ENCODE results near the gene AHCTF1. TPM values are rescaled to one million over a fixed set of nuclear protein-coding genes. Genes with fewer than 3 reads are reported as not detected.

The AHCTF1 gene
- total and polyA plus RNA-seq, 8 donors: 5.9 to 49.0 (median 24.5) TPM

- 84 to 96% (median 93%) methylated on average over 6 of the region's 6 CpGs for WGBS, 5 donors
- no peak for DNase-seq
- intact Hi-C loops (cut with DNase I; ENCODE audit: low total_unique reads): no loop called here
- Histone ChIP-seq H3K27me3 (no peaks in the 10 kb centered on the region), H3K27ac (peak overlapping the region in 4 of 5 donors; percentile 59 to 70 (median 62)), H3K36me3 (no peaks in the 10 kb centered on the region), H3K9me3 (no peaks in the 10 kb centered on the region), H3K4me1 (no peaks in the 10 kb centered on the region), H3K4me3 (no peak overlapping the region)
- no peak for TF ChIP-seq POLR2A (IDR thresholded peaks at IDR 0.05)
- no peak for TF ChIP-seq CTCF (IDR thresholded peaks at IDR 0.05)
- TF ChIP-seq POLR2AphosphoS5 (IDR thresholded peaks at IDR 0.05): no peak
- no peak for TF ChIP-seq EP300 (IDR thresholded peaks at IDR 0.05)
Measured at GRCh38 chr1:246946366-246946765, 14.6 kb upstream of the AHCTF1 start.

- no peak overlapping the region for H3K27ac ChIP-seq
- 86 to 94% (median 89%) methylated on average over 1 of the region's 1 CpG for WGBS, 5 donors
- intact Hi-C loops (cut with DNase I; ENCODE audit: low total_unique reads): no loop called here
Measured at GRCh38 chr1:246934765-246935164, 3.0 kb upstream of the AHCTF1 start.

GRCh38 chr1:246933893-246934292 is 2.1 kb upstream of the AHCTF1 start:
- no peak for TF ChIP-seq EP300 (IDR thresholded peaks at IDR 0.05)
- no peak for TF ChIP-seq POLR2A (IDR thresholded peaks at IDR 0.05)
- TF ChIP-seq POLR2AphosphoS5 (IDR thresholded peaks at IDR 0.05): no peak
- TF ChIP-seq CTCF (IDR thresholded peaks at IDR 0.05): no peak
- no peaks in the 10 kb centered on the region for H3K27me3 ChIP-seq
- intact Hi-C loops (cut with DNase I; ENCODE audit: low total_unique reads): no loop called here
- H3K36me3 ChIP-seq: peaks cover 0 to 5% (median 2%) of the 10 kb centered on the region in 4 donors
- H3K4me1 ChIP-seq: peaks cover 14 to 26% (median 21%) of the 10 kb centered on the region in 4 donors
- no peak for DNase-seq
- H3K9me3 ChIP-seq: no peaks in the 10 kb centered on the region
- 71 to 86% (median 75%) methylated on average over 2 of the region's 2 CpGs for WGBS, 5 donors
- no peak overlapping the region for H3K27ac ChIP-seq
- no peak overlapping the region for H3K4me3 ChIP-seq

More at GRCh38 chr1:246934765-246935164, 3.0 kb upstream of the AHCTF1 start:
- Histone ChIP-seq H3K4me3 (no peak overlapping the region), H3K36me3 (no peaks in the 10 kb centered on the region), H3K4me1 (peaks cover 8 to 18% (median 12%) of the 10 kb centered on the region in 4 donors), H3K9me3 (no peaks in the 10 kb centered on the region), H3K27me3 (no peaks in the 10 kb centered on the region)
- no peak for DNase-seq
- TF ChIP-seq POLR2A (IDR thresholded peaks at IDR 0.05) (no peak), EP300 (IDR thresholded peaks at IDR 0.05) (no peak), CTCF (IDR thresholded peaks at IDR 0.05) (no peak), POLR2AphosphoS5 (IDR thresholded peaks at IDR 0.05) (no peak)

DNA sequence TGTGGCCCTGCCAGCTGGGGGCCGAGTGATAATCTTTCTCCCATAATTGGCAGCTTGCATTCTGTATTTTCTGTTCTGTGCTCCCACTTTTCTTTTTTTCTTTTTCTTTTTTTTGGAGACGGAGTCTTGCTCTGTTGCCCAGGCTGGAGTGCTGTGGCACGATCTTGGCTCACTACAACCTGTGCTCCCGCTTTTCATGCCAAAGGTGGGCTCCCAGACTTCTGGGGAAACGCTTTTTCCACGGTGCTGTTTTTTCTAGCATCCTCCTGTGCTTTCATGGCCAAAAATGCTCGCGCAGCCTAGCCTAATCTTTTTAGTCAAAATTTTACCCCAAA is 585 bp upstream of the AHCTF1 start:
- Histone ChIP-seq H3K27ac (peak overlapping the region; percentile 96 to 100 (median 97)), H3K27me3 (no peaks in the 10 kb centered on the region), H3K36me3 (peaks cover 0 to 14% (median 3%) of the 10 kb centered on the region in 4 donors), H3K4me3 (peak overlapping the region; percentile 95 to 99 (median 98)), H3K9me3 (no peaks in the 10 kb centered on the region), H3K4me1 (peaks cover 16 to 42% (median 30%) of the 10 kb centered on the region in 4 donors)
- DNase-seq: no peak
- 8 to 15% (median 11%) methylated on average over 8 of the region's 8 CpGs for WGBS, 5 donors
- no peak for TF ChIP-seq EP300 (IDR thresholded peaks at IDR 0.05)
- no peak for TF ChIP-seq CTCF (IDR thresholded peaks at IDR 0.05)
- TF ChIP-seq POLR2A (IDR thresholded peaks at IDR 0.05): no peak
- TF ChIP-seq POLR2AphosphoS5 (IDR thresholded peaks at IDR 0.05): no peak
- intact Hi-C loops (cut with DNase I; ENCODE audit: low total_unique reads): no loop called here
